GM10266 (cell line): ENCODE data around the gene FLNA.

Experiments used
- DNase-seq: peaks from one replicate; pipeline ENCODE4 v3.0.0; 2012; ENCODE audit errors: extremely low spot score
- TF ChIP-seq, protein P1 (sequence below): IDR thresholded peaks from 2 replicates; pipeline ENCODE4 v1.5.1; 2012; ENCODE audit warnings: mild to moderate bottlenecking, low read depth; ENCODE audit not compliant: control insufficient read depth, insufficient read depth; ENCODE audit errors: missing control alignments

FLNA gene

DNA sequence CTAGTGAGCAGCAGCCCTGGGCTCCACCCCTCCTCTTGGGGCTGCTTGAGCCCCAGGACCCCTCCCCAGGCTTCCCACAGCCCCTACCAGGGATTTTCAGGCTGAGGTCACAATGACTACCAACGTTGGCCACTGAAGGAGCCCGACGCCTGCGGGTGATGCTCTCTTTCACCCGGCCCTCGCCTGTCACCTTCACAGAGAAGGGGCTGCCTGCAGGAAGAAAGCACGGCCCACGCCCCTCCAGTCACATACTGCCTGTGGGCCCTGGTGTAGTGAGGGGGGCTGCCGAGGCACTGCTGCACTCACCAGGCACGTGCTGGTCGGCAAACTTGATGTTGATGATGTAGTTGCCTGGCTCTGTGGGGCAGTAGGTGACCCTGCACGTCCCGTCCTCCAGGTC is 22.0 kb downstream of the FLNA start:
- TF ChIP-seq, protein P1, sequence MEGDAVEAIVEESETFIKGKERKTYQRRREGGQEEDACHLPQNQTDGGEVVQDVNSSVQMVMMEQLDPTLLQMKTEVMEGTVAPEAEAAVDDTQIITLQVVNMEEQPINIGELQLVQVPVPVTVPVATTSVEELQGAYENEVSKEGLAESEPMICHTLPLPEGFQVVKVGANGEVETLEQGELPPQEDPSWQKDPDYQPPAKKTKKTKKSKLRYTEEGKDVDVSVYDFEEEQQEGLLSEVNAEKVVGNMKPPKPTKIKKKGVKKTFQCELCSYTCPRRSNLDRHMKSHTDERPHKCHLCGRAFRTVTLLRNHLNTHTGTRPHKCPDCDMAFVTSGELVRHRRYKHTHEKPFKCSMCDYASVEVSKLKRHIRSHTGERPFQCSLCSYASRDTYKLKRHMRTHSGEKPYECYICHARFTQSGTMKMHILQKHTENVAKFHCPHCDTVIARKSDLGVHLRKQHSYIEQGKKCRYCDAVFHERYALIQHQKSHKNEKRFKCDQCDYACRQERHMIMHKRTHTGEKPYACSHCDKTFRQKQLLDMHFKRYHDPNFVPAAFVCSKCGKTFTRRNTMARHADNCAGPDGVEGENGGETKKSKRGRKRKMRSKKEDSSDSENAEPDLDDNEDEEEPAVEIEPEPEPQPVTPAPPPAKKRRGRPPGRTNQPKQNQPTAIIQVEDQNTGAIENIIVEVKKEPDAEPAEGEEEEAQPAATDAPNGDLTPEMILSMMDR, result no peak
- no peak for DNase-seq

DNA sequence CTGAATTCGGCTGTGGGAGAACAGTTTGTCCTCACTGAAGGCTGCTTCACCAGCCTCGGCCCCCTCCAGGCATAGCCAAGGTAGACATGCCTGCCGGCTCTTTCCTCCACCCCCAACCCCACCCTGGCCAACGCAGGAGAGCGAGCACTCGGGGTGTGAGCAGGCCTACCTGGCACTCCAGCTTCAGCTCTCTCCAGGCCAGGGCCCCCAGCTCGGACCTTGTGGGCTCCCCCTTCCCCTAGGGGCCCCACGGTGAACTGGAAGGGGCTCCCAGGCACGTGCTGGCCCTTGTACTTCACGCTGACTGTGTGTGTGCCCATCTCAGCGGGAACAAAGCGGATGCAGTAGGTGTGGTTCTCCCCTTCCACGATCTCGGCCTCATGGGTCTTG is 22.4 kb downstream of the FLNA start:
- DNase-seq, result no peak
- TF ChIP-seq, protein P1, result no peak

DNA sequence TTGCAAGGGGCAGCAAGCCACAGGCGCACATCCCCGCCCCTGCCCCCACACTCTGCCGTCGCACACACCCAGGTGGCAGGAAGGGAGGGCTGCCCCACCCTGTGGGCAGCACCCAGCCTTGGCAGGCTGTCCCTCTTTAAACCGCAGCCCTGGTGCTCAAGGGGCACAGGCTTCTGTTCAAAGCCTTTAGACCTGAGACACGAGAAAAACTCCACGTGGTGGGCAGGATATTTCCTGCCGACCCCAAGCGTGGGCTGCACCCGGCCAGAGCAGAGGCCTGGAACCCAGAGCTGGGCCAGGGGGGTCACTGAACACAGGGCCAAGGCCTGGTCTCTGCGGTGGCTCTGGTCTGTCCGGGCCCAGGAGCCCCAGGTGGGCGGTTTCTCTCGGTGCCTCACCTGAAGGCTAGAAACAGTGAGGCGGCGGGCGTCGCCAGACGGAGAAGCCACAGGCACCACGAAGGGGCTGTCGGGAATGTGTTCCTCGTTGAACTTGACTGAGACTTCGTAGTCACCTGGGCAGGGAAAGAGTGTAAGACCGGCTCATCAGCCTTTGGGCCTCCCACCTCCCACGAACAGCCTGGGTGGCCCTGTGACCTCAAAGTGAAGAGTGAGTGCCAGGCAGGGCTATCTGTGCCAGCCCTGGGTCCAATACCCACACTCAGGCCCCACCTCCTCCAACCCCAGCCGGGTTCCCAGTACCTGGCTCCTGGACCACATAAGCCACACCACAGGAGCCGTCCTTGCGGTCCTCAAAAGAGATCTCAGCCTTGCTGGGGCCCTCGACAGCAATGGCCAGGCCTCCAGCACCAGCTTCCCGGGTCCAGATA is 23.0 kb downstream of the FLNA start:
- TF ChIP-seq, protein P1, result no peak
- no peak for DNase-seq

DNA sequence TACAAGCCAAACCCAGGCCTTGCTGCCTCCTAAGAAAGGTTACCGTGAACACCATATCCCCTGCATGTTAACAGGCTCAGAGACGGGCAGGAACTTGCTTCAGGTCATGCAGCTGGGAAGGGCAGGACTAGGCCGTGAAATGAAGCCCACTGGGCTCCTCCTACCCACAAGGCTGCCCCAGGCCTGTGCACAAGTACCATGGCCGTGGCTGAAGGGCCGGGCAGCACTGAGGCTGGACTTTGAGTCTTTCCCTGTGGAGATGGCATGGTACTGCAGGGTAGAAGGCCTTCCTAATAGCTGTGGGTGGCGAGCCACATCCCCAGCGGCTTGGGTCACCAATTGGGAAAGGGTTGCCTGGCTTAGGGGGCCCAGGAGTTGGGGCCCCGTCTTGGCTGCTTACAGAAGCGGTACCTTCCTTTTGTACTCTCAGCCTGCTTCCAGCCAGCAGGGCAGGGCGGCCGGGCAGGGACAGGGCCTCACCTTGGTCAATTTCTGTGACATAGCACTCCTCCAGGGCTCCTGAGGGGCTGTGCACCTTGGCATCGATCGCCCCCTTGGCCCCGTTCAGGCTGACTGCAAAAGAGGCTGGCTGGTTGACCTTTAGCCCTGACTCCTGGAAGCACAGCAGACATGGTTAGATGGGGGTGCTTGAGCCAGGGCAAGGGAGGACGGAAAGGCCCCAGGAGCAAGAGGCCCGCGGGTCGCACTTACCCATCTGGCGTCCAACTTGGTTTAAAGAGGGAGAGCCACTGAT is 23.8 kb downstream of the FLNA start:
- DNase-seq, result no peak
- TF ChIP-seq, protein P1, result no peak

DNA sequence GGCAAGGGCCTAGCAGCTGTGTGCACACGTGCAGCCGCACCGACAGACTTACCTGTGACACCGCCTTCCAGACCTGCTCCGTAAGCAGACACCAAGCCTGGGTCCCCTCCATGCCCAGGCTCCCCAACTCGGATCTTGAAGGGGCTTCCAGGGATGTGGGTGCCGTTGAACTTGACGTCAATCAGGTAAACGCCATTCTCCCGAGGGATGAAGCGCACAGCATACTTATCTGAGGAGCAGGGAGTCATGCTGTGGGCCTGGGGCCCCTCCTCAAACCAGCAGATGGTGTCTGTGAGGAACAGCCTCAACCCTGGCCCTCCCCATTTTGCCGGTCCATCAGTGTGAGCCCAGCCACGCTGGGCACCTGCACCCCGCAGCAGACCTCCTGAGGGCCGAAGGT is 24.5 kb downstream of the FLNA start:
- DNase-seq, result no peak
- TF ChIP-seq, protein P1, result no peak

DNA sequence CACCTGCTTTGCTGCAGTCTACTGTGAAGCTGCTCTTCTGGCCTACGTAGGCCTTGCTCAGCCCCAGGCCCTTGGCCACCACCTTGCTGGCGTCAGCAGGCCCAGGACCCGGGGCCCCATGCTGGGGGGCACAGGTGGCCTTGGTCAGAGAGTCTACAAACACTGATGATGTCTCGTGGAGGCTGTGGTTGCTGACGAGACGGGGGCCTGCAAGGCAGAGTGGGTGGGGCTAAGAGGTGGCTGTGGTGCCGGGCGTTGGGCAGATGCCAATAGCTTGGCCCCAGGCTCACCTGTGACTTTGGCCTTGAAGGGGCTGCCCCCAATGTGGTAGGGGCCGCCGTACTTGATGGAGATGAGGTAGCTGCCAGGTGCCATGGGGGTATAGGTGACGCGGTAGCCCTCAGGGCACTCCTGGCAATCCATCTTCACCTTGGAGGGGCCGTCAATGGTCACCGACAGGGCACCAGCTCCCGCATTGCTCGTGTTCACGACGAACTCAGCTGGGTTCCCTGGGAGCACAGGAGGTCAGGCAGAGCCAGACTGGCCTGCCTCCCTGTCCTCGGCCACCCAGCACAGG is 25.0 kb downstream of the FLNA start:
- TF ChIP-seq, protein P1, result no peak
- no peak for DNase-seq
